Dermis microvascular lymphatic vessel endothelial cell (primary cell): Measurements from ENCODE around the gene BUB1. TPM values are rescaled to one million over a fixed set of nuclear protein-coding genes. Genes with fewer than 3 reads are reported as not detected.
"Not testable (repeated sequence)": the region's sequence is repeated elsewhere in the genome, so short reads cannot be mapped to it uniquely, and the experiment has no call there.

Experiments
- DNase-seq, 2 donors: peaks; one replicate each; pipeline versions ENCODE4 v3.0.0 to v3.0.0-alpha.2; 2010; ENCODE audit warnings: low read depth in 2 of 2
- total RNA-seq: library from RNA; depleted of rRNA; stranded (reverse); fragments of >200 nt; gene quantifications from 2 replicates; pipeline ENCODE4 v1.2.1, GENCODE V29; 2014

The BUB1 gene
- total RNA-seq, 1 donor from 2014 or later, result 25.8 TPM

DNA sequence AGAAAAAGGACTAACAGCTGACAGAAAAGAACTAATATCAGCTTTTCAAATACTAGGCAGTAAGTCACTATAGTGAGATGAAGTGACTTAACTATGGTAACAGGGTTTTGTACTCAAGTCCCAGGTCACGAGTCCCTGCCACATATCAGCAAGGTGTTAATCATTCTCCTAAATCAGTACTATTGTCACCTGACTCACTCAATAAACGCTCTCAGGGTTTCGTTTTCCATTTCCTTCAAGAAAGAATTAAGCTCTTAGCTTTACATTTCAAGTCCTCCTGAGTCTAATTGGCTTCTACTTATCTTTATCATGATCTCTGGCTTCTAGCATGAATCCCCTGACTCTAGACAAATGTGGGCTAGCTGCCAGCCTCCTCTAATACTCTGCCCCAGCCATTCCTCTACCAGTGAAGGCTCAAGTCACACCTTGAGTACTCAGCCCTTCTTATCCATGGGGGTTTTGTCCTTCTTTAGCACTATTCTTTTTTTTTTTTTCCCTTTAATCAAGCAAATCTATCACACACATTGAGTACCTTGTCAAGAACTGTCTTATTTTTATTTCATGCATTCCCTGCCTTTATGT lies 20.0 kb downstream of the BUB1 start:
- DNase-seq, result no peak

DNA sequence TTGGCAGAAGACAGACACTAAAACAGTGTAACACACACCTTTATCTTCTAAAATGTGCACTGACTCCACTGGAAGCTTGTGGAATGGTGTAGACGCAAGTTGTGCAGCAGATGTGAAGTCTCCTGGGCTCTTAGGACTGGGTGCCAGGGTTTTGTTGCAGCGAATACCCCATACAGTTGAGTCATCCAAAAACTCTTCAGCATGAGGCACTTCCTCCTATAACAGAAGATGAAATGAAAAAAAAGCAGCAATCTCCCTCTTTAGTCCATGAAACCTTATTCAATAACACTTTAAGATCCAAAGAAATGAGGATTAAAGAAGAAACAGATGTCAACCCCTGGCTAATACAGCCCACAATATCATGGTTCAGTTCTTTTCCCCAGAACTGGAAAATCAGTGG lies 22.2 kb downstream of the BUB1 start:
- no peak for DNase-seq

DNA sequence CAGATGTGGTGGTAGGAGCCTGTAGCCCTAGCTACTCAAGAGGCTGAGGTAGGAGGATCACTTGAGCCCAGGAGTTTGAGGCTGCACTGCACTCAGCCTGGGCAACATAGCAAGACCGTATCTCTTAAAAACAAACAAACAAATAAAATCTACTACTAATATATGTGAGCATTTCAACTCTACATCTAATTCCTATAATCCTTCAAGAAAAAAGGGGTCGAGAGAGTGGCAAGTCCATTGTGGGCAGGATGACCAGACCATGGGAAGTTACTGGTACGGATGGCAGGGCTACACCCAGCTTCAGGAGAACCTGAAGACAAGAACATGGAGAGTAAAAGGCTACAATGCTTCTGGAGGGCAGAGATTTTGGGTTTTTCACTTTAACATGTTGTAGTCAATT lies 24.0 kb downstream of the BUB1 start:
- DNase-seq, result no peak

GRCh38 chr2:110650346-110650745 lies 27.5 kb downstream of the BUB1 start:
- DNase-seq, result no peak

DNA sequence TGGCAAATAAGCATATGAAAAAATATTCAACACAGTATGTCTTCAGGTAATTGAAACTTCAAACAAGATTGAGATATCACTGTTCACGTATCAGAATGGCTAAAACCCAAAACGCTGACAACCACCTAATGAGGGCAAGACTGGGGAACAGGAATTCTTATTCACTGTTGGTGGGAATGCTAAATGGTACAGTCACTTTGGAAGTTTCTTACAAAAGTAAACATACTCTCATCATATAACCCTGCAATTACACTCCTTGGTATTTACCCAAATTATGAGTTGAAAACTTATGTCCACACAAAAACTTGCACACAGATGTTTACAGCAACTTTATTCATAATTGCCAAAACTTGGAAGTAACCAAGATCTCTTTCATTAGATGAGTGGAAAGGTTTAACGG lies 30.1 kb downstream of the BUB1 start:
- no peak for DNase-seq

GRCh38 chr2:110645616-110646015 lies 32.2 kb downstream of the BUB1 start:
- no peak for DNase-seq

GRCh38 chr2:110644357-110644756 lies 33.5 kb downstream of the BUB1 start:
- DNase-seq, result no peak

- no peak for DNase-seq
Observed at GRCh38 chr2:110642360-110642759, 35.5 kb downstream of the BUB1 start.

GRCh38 chr2:110639972-110640371 lies 37.9 kb downstream of the BUB1 start:
- DNase-seq, result no peak

DNA sequence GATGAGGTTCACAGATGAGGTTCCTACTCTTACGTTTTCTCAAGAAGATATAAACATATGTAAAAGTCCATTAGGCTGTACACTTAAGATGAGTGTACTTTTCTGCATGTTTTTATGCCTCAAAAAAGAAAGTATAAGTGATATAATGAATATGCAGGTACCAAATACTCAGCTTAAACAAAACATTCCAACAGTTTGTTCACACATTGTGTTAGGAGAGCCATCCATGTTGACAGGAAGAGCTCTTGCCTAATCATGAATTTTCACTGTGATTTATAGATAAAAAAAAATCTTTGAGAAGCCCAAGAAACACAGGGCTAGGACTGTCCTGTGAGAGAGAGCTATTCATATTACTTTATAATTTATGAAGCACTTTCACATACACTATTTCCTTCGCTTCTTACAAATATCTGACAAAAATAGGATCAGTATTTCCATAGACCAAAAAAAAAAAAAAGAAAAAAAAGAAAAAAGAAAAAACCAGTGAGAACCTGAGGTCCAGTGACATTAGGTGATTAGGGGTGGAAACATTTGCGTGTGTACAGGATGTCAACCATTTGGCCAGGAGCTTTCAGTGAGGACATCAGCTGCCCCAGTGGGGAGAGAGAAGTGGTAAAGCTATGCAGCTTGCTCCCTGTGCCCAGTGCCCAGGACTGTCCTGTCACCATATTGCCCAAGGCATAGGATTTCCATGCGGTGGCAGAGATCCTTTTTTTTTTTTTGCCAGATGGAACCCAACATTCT lies 38.7 kb downstream of the BUB1 start:
- peak in 1 of 2 donors; percentile 81 for DNase-seq

- no peak for DNase-seq
Observed at GRCh38 chr2:110638004-110638403, 39.9 kb downstream of the BUB1 start.

- DNase-seq, result peak in 1 of 2 donors; percentile 18
Observed at GRCh38 chr2:110637093-110637492, 40.8 kb downstream of the BUB1 start.

DNA sequence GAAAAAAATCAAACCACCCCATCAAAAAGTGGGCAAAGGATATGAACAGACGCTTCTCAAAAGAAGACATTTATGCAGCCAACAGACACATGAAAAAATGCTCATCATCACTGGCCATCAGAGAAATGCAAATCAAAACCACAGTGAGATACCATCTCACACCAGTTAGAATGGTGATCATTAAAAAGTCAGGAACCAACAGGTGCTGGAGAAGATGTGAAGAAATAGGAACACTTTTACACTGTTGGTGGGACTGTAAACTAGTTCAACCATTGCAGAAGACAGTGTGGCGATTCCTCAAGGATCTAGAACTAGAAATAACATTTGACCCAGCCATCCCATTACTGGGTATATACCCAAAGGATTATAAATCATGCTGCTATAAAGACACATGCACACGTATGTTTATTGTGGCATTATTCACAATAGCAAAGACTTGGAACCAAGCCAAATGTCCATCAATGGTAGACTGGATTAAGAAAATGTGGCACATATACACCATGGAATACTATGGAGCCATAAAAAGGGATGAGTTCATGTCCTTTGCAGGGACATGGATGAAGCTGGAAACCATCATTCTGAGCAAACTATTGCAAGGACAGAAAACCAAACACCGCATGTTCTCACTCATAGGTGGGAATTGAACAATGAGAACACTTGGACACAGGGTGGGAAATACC lies 41.8 kb downstream of the BUB1 start:
- not testable (repeated sequence) for DNase-seq

DNA sequence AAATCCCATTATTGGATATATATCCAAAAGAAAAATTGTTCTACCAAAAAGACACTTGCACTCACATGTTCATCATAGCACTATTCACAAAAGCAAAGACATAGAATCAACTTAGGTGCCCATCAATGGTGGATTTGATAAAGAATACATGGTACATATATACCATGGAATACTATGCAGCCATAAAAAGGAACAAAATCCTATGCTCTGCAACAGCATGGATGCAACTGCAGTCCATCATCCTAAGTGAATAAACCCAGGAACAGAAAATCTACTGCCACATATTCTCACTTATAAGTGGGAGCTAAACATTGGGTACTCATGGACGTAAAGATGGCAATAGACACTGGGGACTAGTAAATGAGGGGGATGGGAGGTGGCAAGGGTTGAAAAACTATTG lies 50.5 kb downstream of the BUB1 start:
- not testable (repeated sequence) for DNase-seq

DNA sequence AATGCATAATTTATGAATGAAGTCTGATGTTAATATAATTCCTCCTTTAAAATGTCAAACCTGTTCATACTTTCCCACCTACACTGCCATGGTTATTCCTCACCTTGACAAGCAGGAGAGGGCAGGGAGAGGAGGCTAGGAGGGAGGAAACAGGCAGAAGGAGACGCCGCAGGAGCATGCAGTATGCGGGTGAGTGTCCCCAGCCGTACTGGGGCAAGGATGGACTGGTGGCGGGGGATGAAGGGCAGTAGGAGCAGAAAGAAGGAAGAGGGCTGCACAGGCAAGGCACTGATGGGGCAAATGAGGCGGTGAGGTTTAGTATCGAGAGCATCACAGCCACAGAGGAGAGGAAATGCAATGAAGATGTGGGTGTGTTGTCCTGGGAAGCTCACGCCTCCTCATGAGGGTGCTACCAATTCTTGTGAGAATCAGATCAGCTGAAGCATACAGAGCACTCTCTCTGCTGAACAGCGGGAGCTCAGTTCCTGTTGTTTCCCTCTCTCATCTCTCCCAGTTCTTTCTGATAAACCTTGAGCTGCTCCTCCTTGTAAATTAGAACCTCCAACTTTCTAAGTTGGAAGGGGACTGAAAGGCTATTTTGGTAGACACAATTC lies 58.4 kb downstream of the BUB1 start:
- DNase-seq, result not testable (repeated sequence)

DNA sequence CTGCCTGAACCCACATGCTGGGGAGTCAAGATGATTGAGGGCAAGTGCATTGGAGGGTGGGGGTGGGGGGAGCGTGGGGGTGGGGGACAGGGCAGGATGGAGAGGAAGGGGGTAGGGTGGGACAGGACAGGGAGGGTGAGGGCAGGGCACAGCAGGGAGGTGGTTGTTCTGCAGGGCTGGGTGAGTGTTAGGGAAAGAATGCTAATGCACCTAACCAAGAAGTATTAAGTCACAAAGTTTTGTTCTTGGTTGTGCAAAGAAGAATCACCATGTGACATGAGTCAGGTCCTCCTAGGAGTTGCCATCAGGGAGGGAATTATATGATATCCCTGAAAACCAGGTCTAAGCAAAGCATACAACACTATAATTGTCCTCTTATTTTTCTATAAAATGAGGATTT lies 63.9 kb downstream of the BUB1 start:
- DNase-seq, result not testable (repeated sequence)

GRCh38 chr2:110610613-110611250 lies 67.1 kb downstream of the BUB1 start:
- not testable (repeated sequence) for DNase-seq

DNA sequence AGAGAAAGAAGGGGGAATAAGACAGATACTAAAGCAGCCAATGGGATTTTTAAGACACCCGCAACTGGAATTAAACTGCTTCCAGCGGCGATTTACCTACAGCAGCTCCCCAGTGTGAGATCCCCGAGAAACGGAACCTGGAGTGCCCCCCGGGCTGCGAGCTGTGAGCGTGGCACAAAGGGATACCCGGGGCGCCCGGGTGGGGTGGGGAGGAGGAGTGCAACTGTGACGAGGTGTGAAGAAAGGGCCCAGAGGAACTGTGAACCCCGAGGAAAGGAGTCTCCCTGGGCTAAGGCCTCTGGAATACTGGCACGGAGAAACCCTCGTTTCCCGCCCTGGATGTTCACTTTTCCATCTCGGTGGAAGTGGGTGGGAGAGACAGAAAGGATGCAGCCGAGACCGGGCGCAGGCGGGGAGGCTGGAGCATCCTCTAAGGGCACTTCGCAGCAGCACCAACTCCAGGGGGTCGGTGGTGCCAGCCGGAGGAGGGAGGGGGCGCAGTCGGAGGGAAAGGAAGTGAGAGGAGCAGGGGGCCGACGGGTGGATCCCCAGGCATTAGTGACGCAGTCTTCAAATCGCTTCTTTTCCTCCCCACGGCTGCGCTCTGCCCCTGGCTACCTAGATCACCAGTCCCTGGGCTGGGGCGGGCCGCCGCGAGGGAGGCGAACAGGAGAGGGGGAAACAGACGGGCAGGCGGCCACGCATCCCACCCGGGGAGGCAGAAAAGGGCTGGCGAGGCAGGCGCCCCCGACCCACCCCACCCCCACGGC lies 67.8 kb downstream of the BUB1 start:
- DNase-seq, result not testable (repeated sequence)

DNA sequence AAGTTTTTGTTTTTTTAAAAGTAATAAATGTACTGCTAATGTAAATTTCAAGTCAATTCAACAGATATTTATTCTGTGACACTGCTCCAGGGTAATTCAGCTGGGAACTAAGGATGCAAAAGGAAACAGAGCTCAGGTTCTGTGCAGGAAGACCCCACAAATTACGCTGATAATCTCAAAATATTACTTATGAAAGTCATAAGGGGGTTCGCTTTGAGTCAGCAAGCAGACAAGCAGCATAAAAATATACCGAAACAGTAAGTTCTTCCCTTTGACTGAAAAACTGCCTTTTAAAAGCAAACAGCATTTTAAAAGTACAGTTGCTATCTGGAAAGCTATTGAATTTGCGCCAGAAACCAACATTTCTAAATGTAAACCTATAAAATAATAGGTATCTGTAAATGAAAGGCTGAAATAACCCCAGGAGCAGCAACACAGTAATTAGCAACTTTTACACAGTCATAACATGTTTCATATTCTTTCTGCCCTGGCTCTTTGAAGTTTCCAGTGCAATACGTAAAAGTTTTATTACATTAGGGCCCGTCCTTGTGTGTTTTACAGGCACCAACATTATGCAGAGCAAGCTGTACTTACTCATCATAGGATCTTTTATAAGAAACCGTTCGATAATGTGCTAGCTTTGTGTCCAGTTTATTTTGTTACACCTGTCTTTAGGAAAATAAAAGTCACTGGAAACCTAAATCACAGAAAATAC lies 68.9 kb downstream of the BUB1 start:
- not testable (repeated sequence) for DNase-seq

DNA sequence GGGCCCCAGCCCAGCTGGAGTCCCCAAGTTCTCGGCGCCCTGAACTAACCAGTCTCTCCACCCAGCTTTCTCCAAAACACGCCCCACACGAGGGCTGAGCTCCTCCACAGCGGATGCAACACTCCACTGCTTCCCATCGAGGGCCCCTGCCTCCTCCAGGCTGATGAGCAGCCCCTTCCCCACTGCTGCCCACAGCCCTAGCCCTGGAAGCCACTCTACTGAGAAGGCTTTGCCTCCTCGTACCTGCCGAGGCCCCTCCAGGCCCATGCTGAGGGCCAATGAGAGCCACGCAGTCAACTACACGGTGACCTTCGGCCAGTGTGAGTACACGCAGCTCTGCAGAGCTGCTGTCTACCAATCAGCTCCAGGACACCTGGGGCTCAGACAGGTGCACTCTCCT lies 72.8 kb downstream of the BUB1 start:
- not testable (repeated sequence) for DNase-seq
